ENCODE data around the gene PROB1.
"Not testable (repeated sequence)": the region's sequence is repeated elsewhere in the genome, so short reads cannot be mapped to it uniquely, and the experiment has no call there.

The PROB1 gene

GRCh38 chr5:139389701-139390638, 4.9 kb downstream of the PROB1 start, which contains the start of gene MZB1:
Gene MZB1 (minus strand): TSS chr5:139389913. CDS start chr5:139389856, 57 bp downstream.
- no peaks in the 10 kb centered on the region for H3K9me3 ChIP-seq (ENCODE audit: low read length)
- peaks cover 5% of the 10 kb centered on the region for H3K4me1 ChIP-seq (ENCODE audit: insufficient read depth, low read length)
- H3K4me3 ChIP-seq (ENCODE audit: low read depth in 1 of 2, low read length in 2 of 2), result no peak within 1 kb of the TSS
- no peak within 1 kb of the TSS for H3K9ac ChIP-seq (ENCODE audit: low read length)
- no peak within 1 kb of the TSS for H3K27ac ChIP-seq (ENCODE audit: low read depth, low read length)
- no peaks in the 10 kb centered on the region for H3K36me3 ChIP-seq (ENCODE audit: insufficient read depth, low read length)
- peaks cover 17 to 38% of the 10 kb centered on the region in 2 donors for H3K27me3 ChIP-seq (ENCODE audit: control insufficient read depth in 1 of 2, insufficient read depth in 2 of 2, low read length in 2 of 2)

- Histone ChIP-seq H3K9ac (ENCODE audit: low read length) (no peak overlapping the region), H3K36me3 (ENCODE audit: insufficient read depth, low read length) (no peaks in the 10 kb centered on the region), H3K9me3 (ENCODE audit: low read length) (no peaks in the 10 kb centered on the region), H3K27me3 (ENCODE audit: control insufficient read depth in 1 of 2, insufficient read depth in 2 of 2, low read length in 2 of 2) (peaks cover 5 to 21% of the 10 kb centered on the region in 2 donors), H3K4me3 (ENCODE audit: low read depth in 1 of 2, low read length in 2 of 2) (no peak overlapping the region), H3K27ac (ENCODE audit: low read depth, low read length) (no peak overlapping the region), H3K4me1 (ENCODE audit: insufficient read depth, low read length) (peaks cover 2% of the 10 kb centered on the region)
These were observed 6.6 kb downstream of the PROB1 start for GRCh38 chr5:139388198-139388821.

GRCh38 chr5:139387611-139388197, 7.2 kb downstream of the PROB1 start:
- Histone ChIP-seq H3K4me3 (ENCODE audit: low read depth in 1 of 2, low read length in 2 of 2) (no peak overlapping the region), H3K9ac (ENCODE audit: low read length) (no peak overlapping the region), H3K9me3 (ENCODE audit: low read length) (no peaks in the 10 kb centered on the region), H3K36me3 (ENCODE audit: insufficient read depth, low read length) (no peaks in the 10 kb centered on the region), H3K27me3 (ENCODE audit: control insufficient read depth in 1 of 2, insufficient read depth in 2 of 2, low read length in 2 of 2) (peaks cover 0 to 15% of the 10 kb centered on the region in 2 donors), H3K27ac (ENCODE audit: low read depth, low read length) (no peak overlapping the region), H3K4me1 (ENCODE audit: insufficient read depth, low read length) (no peaks in the 10 kb centered on the region)

GRCh38 chr5:139386956-139387355, 7.9 kb downstream of the PROB1 start:
- H3K36me3 ChIP-seq (ENCODE audit: insufficient read depth, low read length); H3K27ac ChIP-seq (ENCODE audit: low read depth, low read length); H3K27me3 ChIP-seq (ENCODE audit: control insufficient read depth in 1 of 2, insufficient read depth in 2 of 2, low read length in 2 of 2); H3K9me3 ChIP-seq (ENCODE audit: low read length); H3K4me3 ChIP-seq (ENCODE audit: low read depth in 1 of 2, low read length in 2 of 2); H3K4me1 ChIP-seq (ENCODE audit: insufficient read depth, low read length); H3K9ac ChIP-seq (ENCODE audit: low read length): not testable (repeated sequence)

GRCh38 chr5:139386050-139386438, 8.9 kb downstream of the PROB1 start:
- no peak overlapping the region for H3K9ac ChIP-seq (ENCODE audit: low read length)

GRCh38 chr5:139385061-139386049, 9.5 kb downstream of the PROB1 start:
- H3K4me3 ChIP-seq (ENCODE audit: low read depth in 1 of 2, low read length in 2 of 2), result peak overlapping the region in 1 of 2 donors; percentile 32
- no peaks in the 10 kb centered on the region for H3K4me1 ChIP-seq (ENCODE audit: insufficient read depth, low read length)
- no peak overlapping the region for H3K9ac ChIP-seq (ENCODE audit: low read length)

More at GRCh38 chr5:139386050-139386438, 8.9 kb downstream of the PROB1 start:
- Histone ChIP-seq H3K27me3 (ENCODE audit: control insufficient read depth in 1 of 2, insufficient read depth in 2 of 2, low read length in 2 of 2) (no peaks in the 10 kb centered on the region), H3K4me3 (ENCODE audit: low read depth in 1 of 2, low read length in 2 of 2) (no peak overlapping the region), H3K4me1 (ENCODE audit: insufficient read depth, low read length) (no peaks in the 10 kb centered on the region), H3K9me3 (ENCODE audit: low read length) (no peaks in the 10 kb centered on the region), H3K27ac (ENCODE audit: low read depth, low read length) (no peak overlapping the region), H3K36me3 (ENCODE audit: insufficient read depth, low read length) (no peaks in the 10 kb centered on the region)

GRCh38 chr5:139384591-139385051, 10.3 kb downstream of the PROB1 start:
- H3K27ac ChIP-seq (ENCODE audit: low read depth, low read length), result no peak overlapping the region
- no peaks in the 10 kb centered on the region for H3K4me1 ChIP-seq (ENCODE audit: insufficient read depth, low read length)
- peak overlapping the region in 1 of 2 donors; percentile 32 for H3K4me3 ChIP-seq (ENCODE audit: low read depth in 1 of 2, low read length in 2 of 2)
- H3K9me3 ChIP-seq (ENCODE audit: low read length), result no peaks in the 10 kb centered on the region
- H3K27me3 ChIP-seq (ENCODE audit: control insufficient read depth in 1 of 2, insufficient read depth in 2 of 2, low read length in 2 of 2), result no peaks in the 10 kb centered on the region
- H3K9ac ChIP-seq (ENCODE audit: low read length), result no peak overlapping the region
- no peaks in the 10 kb centered on the region for H3K36me3 ChIP-seq (ENCODE audit: insufficient read depth, low read length)

More at GRCh38 chr5:139385061-139386049, 9.5 kb downstream of the PROB1 start:
- Histone ChIP-seq H3K27ac (ENCODE audit: low read depth, low read length) (no peak overlapping the region), H3K36me3 (ENCODE audit: insufficient read depth, low read length) (no peaks in the 10 kb centered on the region), H3K27me3 (ENCODE audit: control insufficient read depth in 1 of 2, insufficient read depth in 2 of 2, low read length in 2 of 2) (no peaks in the 10 kb centered on the region), H3K9me3 (ENCODE audit: low read length) (no peaks in the 10 kb centered on the region)

GRCh38 chr5:139383993-139384590, 10.8 kb downstream of the PROB1 start:
- H3K27me3 ChIP-seq (ENCODE audit: control insufficient read depth in 1 of 2, insufficient read depth in 2 of 2, low read length in 2 of 2), result no peaks in the 10 kb centered on the region
- H3K9ac ChIP-seq (ENCODE audit: low read length), result no peak overlapping the region
- H3K27ac ChIP-seq (ENCODE audit: low read depth, low read length), result no peak overlapping the region
- H3K36me3 ChIP-seq (ENCODE audit: insufficient read depth, low read length), result no peaks in the 10 kb centered on the region
- no peaks in the 10 kb centered on the region for H3K4me1 ChIP-seq (ENCODE audit: insufficient read depth, low read length)
- no peaks in the 10 kb centered on the region for H3K9me3 ChIP-seq (ENCODE audit: low read length)
- no peak overlapping the region for H3K4me3 ChIP-seq (ENCODE audit: low read depth in 1 of 2, low read length in 2 of 2)

GRCh38 chr5:139383275-139383992, 11.5 kb downstream of the PROB1 start, which contains the start of gene SLC23A1:
Gene SLC23A1 (minus strand): TSS chr5:139383297. CDS start chr5:139383253, 44 bp downstream.
- Histone ChIP-seq H3K27me3 (ENCODE audit: control insufficient read depth in 1 of 2, insufficient read depth in 2 of 2, low read length in 2 of 2) (no peaks in the 10 kb centered on the region), H3K9ac (ENCODE audit: low read length) (no peak within 1 kb of the TSS), H3K27ac (ENCODE audit: low read depth, low read length) (no peak within 1 kb of the TSS), H3K4me1 (ENCODE audit: insufficient read depth, low read length) (no peaks in the 10 kb centered on the region), H3K4me3 (ENCODE audit: low read depth in 1 of 2, low read length in 2 of 2) (no peak within 1 kb of the TSS), H3K36me3 (ENCODE audit: insufficient read depth, low read length) (no peaks in the 10 kb centered on the region), H3K9me3 (ENCODE audit: low read length) (no peaks in the 10 kb centered on the region)

- H3K36me3 ChIP-seq (ENCODE audit: insufficient read depth, low read length), result no peaks in the 10 kb centered on the region
- H3K4me3 ChIP-seq (ENCODE audit: low read depth in 1 of 2, low read length in 2 of 2), result no peak overlapping the region
- no peak overlapping the region for H3K27ac ChIP-seq (ENCODE audit: low read depth, low read length)
- H3K27me3 ChIP-seq (ENCODE audit: control insufficient read depth in 1 of 2, insufficient read depth in 2 of 2, low read length in 2 of 2), result no peaks in the 10 kb centered on the region
- H3K9ac ChIP-seq (ENCODE audit: low read length), result no peak overlapping the region
- no peaks in the 10 kb centered on the region for H3K9me3 ChIP-seq (ENCODE audit: low read length)
- H3K4me1 ChIP-seq (ENCODE audit: insufficient read depth, low read length), result no peaks in the 10 kb centered on the region
These were observed 12.1 kb downstream of the PROB1 start for GRCh38 chr5:139382807-139383206.
